Activated T-helper 1 cell treated with anti-CD3 and anti-CD28 coated beads, Interleukin-12 subunit alpha, Interleukin-12 subunit beta, Interleukin-2, Interleukin-4 antibody, amounts not matched to agents 30 ng/mL and 10 ng/mL and 1 ng/mL, durations not matched to agents 14 hours and 24 hours and 36 hours (primary cell): ENCODE results near the gene BMX. TPM values are rescaled to one million over a fixed set of nuclear protein-coding genes. Genes with fewer than 3 reads are reported as not detected.

Experiments
- DNase-seq: peaks from one replicate; pipeline ENCODE4 v3.0.0; 2021; ENCODE audit warnings: low spot score
- H3K27ac Mint-ChIP-seq: one replicate; pipeline ENCODE4 v1.8.0; 2021; ENCODE audit warnings: mild to moderate bottlenecking, mixed read lengths
- H3K27me3 Mint-ChIP-seq: one replicate; pipeline ENCODE4 v1.8.0; 2022; ENCODE audit warnings: mild to moderate bottlenecking, moderate library complexity, mixed read lengths; ENCODE audit not compliant: insufficient read depth
- H3K36me3 Mint-ChIP-seq: one replicate; pipeline ENCODE4 v1.8.0; 2021; ENCODE audit warnings: low read depth, mixed read lengths
- H3K4me1 Mint-ChIP-seq: one replicate; pipeline ENCODE4 v1.8.0; 2021; ENCODE audit warnings: low read depth, mixed read lengths
- H3K4me3 Mint-ChIP-seq: one replicate; pipeline ENCODE4 v1.8.0; 2021; ENCODE audit warnings: mild to moderate bottlenecking, moderate library complexity, mixed read lengths
- H3K9me3 Mint-ChIP-seq: one replicate; pipeline ENCODE4 v1.8.0; 2021; ENCODE audit warnings: mixed read lengths
- intact Hi-C: fragments of 100-400 bp; cut with micrococcal nuclease; formaldehyde crosslinking; loops from one replicate; pipeline ENCODE4 v1.15.1; 2024
- total RNA-seq: library from RNA; stranded (reverse); gene quantifications from 2 replicates; pipeline ENCODE4 v1.2.3, GENCODE V29; 2022

BMX gene
- total RNA-seq: not detected in 2 replicates

DNA sequence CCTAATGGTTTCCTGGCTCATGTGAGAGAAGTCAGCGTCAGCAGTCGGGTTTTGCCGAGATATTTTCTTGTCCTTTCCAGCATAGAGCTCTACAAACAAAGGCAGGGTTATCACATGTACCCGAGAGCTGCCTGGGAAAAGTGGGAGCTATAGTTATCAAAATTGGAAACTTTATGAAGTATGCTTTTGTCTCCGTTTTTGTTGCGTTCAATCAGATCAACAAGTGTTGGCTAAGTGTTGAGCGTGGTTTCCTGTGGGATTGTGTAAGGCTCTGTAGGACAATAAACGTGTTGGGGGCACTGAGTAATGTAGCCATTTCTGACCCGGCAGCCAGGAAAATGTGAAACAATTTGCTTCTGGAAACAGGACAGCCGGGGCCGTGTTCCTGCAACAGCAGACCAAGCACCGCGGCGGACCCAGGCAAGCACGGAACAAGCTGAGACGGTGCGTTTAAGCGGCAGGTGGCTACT lies at the start of gene BMX:
BMX (plus strand) TSS at position 311 of the 470 bp plus-strand sequence. CDS start 7,547 bp downstream, outside the sequence.
- intact Hi-C loops: no loop called here

DNA sequence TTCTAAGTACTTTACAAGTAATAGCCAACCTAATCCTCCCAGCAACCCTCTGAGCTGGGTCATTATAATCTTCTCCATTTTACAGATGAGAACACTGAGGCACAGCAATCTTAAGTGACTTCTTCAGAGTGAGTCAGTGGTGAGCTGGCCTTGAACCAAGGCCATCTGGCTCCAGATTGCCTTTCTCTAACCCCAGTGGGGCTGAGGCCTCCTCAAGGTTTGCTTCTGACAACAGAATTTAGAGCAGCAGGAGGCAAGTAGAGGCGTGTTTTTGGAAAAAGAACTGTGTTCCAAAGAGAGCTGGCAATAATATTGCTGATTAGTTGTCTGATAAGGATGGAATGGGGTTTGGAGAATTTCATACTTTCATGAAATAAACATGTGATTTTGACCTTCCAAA lies 48.7 kb upstream of the BMX start:
- intact Hi-C loops: no loop called here
- Mint-ChIP-seq H3K27ac (no peak overlapping the region), H3K36me3 (peaks cover 3% of the 10 kb centered on the region), H3K9me3 (no peaks in the 10 kb centered on the region), H3K4me3 (no peak overlapping the region), H3K27me3 (no peaks in the 10 kb centered on the region), H3K4me1 (no peaks in the 10 kb centered on the region)
- DNase-seq: no peak

More for the DNA sequence above, at the start of gene BMX:
- H3K27me3 Mint-ChIP-seq: peaks cover 17% of the 10 kb centered on the region
- no peak within 1 kb of the TSS for H3K4me3 Mint-ChIP-seq
- no peaks in the 10 kb centered on the region for H3K36me3 Mint-ChIP-seq
- H3K9me3 Mint-ChIP-seq: no peaks in the 10 kb centered on the region
- H3K27ac Mint-ChIP-seq: no peak within 1 kb of the TSS
- no peak for DNase-seq
- H3K4me1 Mint-ChIP-seq: no peaks in the 10 kb centered on the region

DNA sequence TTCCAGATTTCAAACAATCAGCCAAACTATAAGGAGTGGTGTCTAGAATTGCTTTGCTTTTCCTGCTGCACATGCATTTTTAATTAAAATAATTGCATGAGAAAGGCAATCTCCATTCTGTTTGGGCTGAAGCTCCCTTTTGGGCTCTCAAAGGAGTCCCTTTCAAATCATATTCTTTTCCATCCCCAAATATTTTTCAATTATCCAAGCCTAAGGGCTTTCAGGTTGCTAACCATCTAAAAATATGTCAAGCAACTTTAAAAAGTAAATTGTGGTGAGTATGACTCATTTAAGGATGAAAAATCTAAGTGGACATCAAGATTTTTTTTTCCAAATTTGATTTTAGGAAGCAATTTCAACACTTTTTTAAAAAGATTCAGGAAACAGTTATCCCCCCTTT lies 35.9 kb upstream of the BMX start:
- Mint-ChIP-seq H3K27me3 (no peaks in the 10 kb centered on the region), H3K9me3 (no peaks in the 10 kb centered on the region), H3K27ac (no peak overlapping the region), H3K36me3 (no peaks in the 10 kb centered on the region), H3K4me1 (no peaks in the 10 kb centered on the region), H3K4me3 (no peak overlapping the region)
- intact Hi-C loops: no loop called here
- no peak for DNase-seq

DNA sequence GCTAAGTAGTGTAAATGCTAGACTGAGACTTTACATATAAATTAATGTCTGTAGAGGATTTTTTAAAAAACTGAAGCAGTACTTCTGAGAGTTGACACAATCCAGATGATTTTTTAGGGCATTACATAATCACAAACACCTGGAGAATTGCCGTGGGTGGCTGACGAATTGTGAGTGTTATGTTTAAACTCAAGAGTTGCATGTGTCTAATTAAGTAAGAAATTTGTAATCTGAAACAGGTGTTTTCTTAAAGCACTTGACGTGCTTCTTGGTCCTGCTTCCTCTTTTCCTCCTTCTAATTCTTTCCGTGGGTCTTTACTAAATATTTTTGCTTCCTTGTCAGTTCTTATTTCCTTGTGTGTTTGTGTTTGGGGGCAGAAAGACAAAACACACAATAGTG lies 35.3 kb upstream of the BMX start:
- intact Hi-C loops: no loop called here
- Mint-ChIP-seq H3K36me3 (no peaks in the 10 kb centered on the region), H3K27me3 (no peaks in the 10 kb centered on the region), H3K9me3 (no peaks in the 10 kb centered on the region), H3K4me1 (no peaks in the 10 kb centered on the region), H3K4me3 (no peak overlapping the region), H3K27ac (no peak overlapping the region)
- no peak for DNase-seq

DNA sequence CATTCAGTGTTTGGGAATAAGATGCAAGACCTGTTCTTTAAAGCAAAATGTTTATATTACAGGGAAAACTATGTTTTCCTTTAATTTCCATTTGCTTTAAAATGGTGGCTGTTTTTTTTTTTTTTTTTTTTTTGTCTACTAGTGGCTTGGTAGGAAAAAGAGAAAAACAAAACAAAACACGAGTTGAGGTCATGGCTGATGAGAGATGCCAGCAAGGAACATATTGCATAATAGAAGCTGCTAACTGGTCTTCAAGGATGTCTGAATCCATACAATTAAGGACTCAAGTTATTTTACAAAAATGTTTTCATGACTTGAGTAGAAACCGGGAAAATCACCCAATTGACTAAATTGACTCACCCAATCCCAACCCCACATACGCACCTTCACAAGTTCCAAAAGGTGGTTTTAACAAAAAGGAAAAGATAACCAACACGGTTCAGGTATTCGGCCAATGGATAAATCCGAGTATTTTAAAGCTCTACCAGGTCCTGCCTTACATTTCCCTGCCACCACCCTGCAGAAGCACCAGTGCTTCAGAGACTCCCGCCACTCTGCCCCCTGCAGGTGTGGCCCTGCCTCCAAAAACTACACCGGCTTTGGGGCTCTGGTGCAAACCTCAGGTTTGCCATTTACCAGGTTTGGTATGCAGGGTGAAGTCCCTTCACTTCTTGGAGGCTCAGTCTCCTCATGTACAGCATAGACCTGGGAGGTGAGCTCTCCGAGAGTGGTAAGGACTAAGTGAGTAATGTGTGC lies 34.5 kb upstream of the BMX start:
- no peak overlapping the region for H3K27ac Mint-ChIP-seq
- DNase-seq: no peak
- H3K27me3 Mint-ChIP-seq: no peaks in the 10 kb centered on the region
- intact Hi-C loops: no loop called here
- no peaks in the 10 kb centered on the region for H3K9me3 Mint-ChIP-seq
- H3K36me3 Mint-ChIP-seq: no peaks in the 10 kb centered on the region
- peaks cover 4% of the 10 kb centered on the region for H3K4me1 Mint-ChIP-seq
- H3K4me3 Mint-ChIP-seq: no peak overlapping the region

DNA sequence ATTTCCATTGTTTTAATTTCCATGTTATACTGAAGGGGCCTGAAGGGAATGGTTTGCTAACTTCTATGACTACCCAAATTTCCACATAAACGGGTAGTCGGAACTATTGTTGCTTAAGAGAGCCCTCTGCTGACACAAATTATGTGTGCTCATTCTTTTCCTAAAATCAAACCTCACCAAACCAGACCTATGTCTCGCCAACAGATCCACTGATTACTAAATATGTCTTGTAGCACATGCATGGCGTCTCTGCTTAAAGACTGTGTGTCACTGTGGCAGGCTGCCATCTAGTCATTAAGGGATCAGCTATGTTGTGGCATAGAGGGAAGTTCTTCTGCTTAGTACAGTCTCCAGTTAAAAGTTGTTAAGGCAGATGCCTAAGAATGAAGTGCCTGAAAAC lies 32.6 kb upstream of the BMX start:
- Mint-ChIP-seq H3K27me3 (no peaks in the 10 kb centered on the region), H3K4me3 (no peak overlapping the region), H3K27ac (no peak overlapping the region), H3K4me1 (peaks cover 6% of the 10 kb centered on the region), H3K36me3 (no peaks in the 10 kb centered on the region), H3K9me3 (no peaks in the 10 kb centered on the region)
- no peak for DNase-seq
- intact Hi-C loops: loop anchor here (1.0 to 2.0 kb wide), 2 partner anchors 119 to 1429 kb away; no protein-coding TSS in a partner anchor

DNA sequence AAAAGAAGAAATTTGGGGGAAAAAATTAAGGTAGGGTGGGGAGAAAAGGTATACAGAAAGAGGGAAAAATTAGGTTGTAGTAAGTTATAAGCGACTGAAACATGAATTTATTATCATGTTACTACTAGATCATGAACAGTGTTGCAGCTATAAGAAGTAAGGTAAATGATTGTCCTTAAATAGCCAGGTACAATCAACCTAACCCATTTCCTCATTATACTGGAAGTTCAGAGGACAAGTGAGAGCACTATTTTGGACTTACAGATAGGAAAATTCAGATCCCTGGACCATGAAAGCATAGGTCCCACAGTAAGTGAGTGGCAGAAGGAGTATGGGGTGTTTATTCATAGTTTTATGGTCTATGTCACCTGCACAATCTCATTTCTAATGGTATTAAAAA lies 31.0 kb upstream of the BMX start:
- peaks cover 6% of the 10 kb centered on the region for H3K4me1 Mint-ChIP-seq
- H3K27me3 Mint-ChIP-seq: no peaks in the 10 kb centered on the region
- intact Hi-C loops: loop anchor here (2.0 kb wide), 1 partner anchor 1431 kb away; no protein-coding TSS in a partner anchor
- no peaks in the 10 kb centered on the region for H3K9me3 Mint-ChIP-seq
- no peak for DNase-seq
- H3K36me3 Mint-ChIP-seq: no peaks in the 10 kb centered on the region
- no peak overlapping the region for H3K27ac Mint-ChIP-seq
- no peak overlapping the region for H3K4me3 Mint-ChIP-seq

DNA sequence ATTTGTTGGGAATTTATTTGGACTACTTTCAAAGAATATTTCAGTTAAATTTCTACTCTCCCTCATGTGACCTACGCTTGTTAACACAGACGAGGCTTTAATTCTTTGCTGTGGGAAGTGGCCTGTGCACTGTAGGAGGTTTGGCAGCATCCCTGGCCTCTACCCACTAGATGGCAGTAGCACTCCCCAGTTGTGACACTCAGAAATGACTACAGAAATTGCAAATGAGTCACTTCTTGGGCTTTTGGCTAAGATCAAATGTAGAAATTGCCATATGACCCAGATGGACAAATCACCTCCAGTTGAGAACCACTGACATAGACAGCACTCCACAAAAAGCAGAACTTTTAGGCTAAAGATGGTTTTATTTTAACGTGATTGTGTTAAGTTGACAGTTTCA lies 29.6 kb upstream of the BMX start:
- Mint-ChIP-seq H3K4me3 (no peak overlapping the region), H3K36me3 (no peaks in the 10 kb centered on the region), H3K4me1 (peaks cover 6% of the 10 kb centered on the region), H3K9me3 (no peaks in the 10 kb centered on the region), H3K27me3 (no peaks in the 10 kb centered on the region), H3K27ac (no peak overlapping the region)
- intact Hi-C loops: loop anchor here (1.0 kb wide), 2 partner anchors 22 to 94 kb away; partner anchors contain the start of gene PIR
- peak; percentile 22 for DNase-seq

DNA sequence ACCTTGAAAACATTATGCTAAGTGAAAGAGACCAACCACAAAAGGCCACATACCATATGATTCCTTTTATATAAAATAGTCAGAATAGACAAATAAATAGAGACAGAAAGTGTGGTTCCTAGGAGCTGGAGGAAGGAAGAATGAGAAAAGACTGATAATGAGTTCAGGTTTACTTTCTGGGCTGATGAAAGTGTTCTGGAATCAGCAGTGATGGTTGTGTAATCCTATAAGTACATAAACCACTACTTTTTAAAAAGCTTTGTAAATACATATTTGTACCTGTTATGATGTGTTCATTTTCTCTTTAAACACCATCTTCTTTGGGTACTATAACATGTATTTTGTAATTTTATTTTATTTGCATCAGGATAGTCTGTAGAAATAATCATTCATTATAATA lies 28.1 kb upstream of the BMX start:
- H3K27me3 Mint-ChIP-seq: no peaks in the 10 kb centered on the region
- H3K9me3 Mint-ChIP-seq: no peaks in the 10 kb centered on the region
- H3K36me3 Mint-ChIP-seq: no peaks in the 10 kb centered on the region
- DNase-seq: no peak
- no peak overlapping the region for H3K4me3 Mint-ChIP-seq
- no peak overlapping the region for H3K27ac Mint-ChIP-seq
- peaks cover 6% of the 10 kb centered on the region for H3K4me1 Mint-ChIP-seq
- intact Hi-C loops: no loop called here

DNA sequence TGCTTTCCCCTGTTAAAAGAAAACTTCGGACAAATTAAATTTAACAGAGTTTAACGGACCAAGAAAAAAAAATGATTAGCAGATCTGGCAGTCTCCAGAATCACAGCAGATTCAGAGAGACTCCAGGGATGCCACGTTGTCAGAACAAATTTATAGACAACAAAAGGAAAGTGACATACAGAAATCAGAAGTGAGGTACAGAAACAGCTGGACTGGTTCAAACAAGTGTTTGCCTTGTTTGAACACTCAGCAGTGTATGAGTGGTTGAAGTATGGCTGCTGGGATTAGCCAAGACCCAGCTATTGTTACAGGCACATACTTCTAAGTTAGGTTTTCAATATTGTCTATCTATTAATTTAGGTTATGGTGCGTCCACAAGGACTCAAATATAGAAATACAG lies 26.6 kb upstream of the BMX start:
- Mint-ChIP-seq H3K4me1 (peaks cover 6% of the 10 kb centered on the region), H3K27me3 (no peaks in the 10 kb centered on the region), H3K9me3 (no peaks in the 10 kb centered on the region), H3K36me3 (peaks cover 4% of the 10 kb centered on the region), H3K27ac (no peak overlapping the region), H3K4me3 (no peak overlapping the region)
- intact Hi-C loops: no loop called here
- DNase-seq: no peak

DNA sequence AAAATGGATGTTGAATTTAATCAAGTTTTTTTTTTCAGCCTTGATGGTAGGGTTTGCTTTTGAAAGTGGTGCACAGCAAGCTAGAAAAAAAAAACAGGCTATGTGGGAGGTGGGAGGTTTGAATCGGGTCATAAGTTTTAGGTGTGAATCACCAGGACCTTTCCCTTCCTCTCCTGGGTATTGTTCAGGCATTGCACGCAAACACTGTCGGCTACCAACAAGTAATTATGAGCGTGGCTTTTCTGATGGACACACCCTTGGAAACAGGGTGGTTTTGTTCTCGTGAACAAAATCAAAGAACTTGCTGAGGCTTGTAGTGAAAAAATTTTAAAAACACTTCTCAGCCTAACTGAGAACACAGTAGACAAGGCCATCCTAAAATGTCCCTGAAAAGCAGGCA lies 25.6 kb upstream of the BMX start:
- intact Hi-C loops: no loop called here
- H3K4me1 Mint-ChIP-seq: peaks cover 6% of the 10 kb centered on the region
- no peaks in the 10 kb centered on the region for H3K27me3 Mint-ChIP-seq
- H3K27ac Mint-ChIP-seq: no peak overlapping the region
- H3K9me3 Mint-ChIP-seq: no peaks in the 10 kb centered on the region
- DNase-seq: no peak
- peaks cover 4% of the 10 kb centered on the region for H3K36me3 Mint-ChIP-seq
- H3K4me3 Mint-ChIP-seq: no peak overlapping the region

DNA sequence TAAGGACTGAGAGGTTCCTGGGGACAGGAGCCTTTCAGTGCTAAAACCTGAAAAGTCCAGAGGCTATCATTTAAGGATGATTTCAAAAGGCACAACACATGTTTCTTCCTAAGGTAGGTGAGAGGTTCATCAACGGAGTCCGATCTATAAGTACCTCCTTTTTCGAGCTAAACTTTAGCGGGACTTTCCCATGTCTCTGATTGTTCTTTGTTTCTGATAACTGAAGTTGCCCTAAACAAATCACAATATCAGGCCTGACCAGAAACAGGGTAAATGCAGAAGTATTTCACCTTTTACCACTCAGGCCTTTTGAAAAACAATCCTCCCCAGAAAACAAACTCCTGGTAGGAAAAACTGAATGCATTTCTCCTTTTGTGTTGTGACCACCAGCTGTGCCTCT lies 25.1 kb upstream of the BMX start:
- no peaks in the 10 kb centered on the region for H3K27me3 Mint-ChIP-seq

DNA sequence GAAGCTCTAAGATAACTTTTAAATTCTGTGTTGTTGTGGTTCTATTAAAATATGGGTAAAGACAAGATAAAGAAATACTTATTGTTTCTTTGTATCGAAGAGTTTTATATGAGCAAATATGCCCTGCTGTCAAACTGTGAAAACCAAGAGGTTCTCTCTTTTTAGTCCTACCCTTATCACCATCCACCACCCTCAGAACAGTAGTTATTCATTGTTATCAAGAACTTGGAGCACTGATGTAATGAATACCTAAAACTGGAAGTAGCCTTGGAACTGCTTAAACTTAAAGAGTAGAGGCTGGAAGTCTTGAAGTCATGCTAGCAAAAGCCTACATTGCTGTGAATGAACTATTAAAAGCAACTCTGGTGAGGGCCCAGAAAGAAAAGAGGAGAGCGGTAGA lies 16.7 kb upstream of the BMX start:
- Mint-ChIP-seq H3K36me3 (peaks cover 9% of the 10 kb centered on the region), H3K27ac (no peak overlapping the region)

More for the DNA sequence above, 25.1 kb upstream of the BMX start:
- no peak overlapping the region for H3K4me3 Mint-ChIP-seq
- intact Hi-C loops: no loop called here
- H3K36me3 Mint-ChIP-seq: peaks cover 4% of the 10 kb centered on the region
- no peak overlapping the region for H3K27ac Mint-ChIP-seq
- H3K9me3 Mint-ChIP-seq: no peaks in the 10 kb centered on the region
- DNase-seq: no peak
- peaks cover 6% of the 10 kb centered on the region for H3K4me1 Mint-ChIP-seq

More for the DNA sequence above, 16.7 kb upstream of the BMX start:
- no peak for DNase-seq
- Mint-ChIP-seq H3K9me3 (no peaks in the 10 kb centered on the region), H3K4me1 (no peaks in the 10 kb centered on the region), H3K4me3 (no peak overlapping the region), H3K27me3 (peaks cover 1% of the 10 kb centered on the region)
- intact Hi-C loops: no loop called here
